ENCODE data around the gene LRRN3. TPM values are rescaled to one million over a fixed set of nuclear protein-coding genes. Genes with fewer than 3 reads are reported as not detected.

Gene LRRN3
- total RNA-seq, 3 donors from 2014 or later: 1.6 to 2.4 (median 1.6) TPM

GRCh38 chr7:111096997-111097396 lies 6.1 kb downstream of the LRRN3 start:
- H3K27me3 ChIP-seq: no peaks in the 10 kb centered on the region

GRCh38 chr7:111098011-111098925 lies 7.3 kb downstream of the LRRN3 start:
- Histone ChIP-seq H3K27ac (no peak overlapping the region), H3K36me3 (no peaks in the 10 kb centered on the region), H3K4me3 (no peak overlapping the region), H3K4me1 (no peaks in the 10 kb centered on the region), H3K9me3 (no peaks in the 10 kb centered on the region), H3K27me3 (no peaks in the 10 kb centered on the region)
- TF ChIP-seq POLR2A (IDR thresholded peaks at IDR 0.05): no peak
- TF ChIP-seq CTCF (IDR thresholded peaks at IDR 0.05): peak in 1 of 3 donors; percentile 18
- no peak for DNase-seq (ENCODE audit: low spot score in 2 of 2)
- intact Hi-C loops (cut with DNase I; ENCODE audit: low total_unique reads): no loop called here

More at GRCh38 chr7:111096997-111097396, 6.1 kb downstream of the LRRN3 start:
- TF ChIP-seq POLR2A (IDR thresholded peaks at IDR 0.05) (no peak), CTCF (IDR thresholded peaks at IDR 0.05) (no peak), POLR2AphosphoS5 (IDR thresholded peaks at IDR 0.05) (no peak)
- H3K4me1 ChIP-seq: no peaks in the 10 kb centered on the region
- DNase-seq (ENCODE audit: low spot score in 2 of 2): no peak
- intact Hi-C loops (cut with DNase I; ENCODE audit: low total_unique reads): no loop called here
- H3K36me3 ChIP-seq: no peaks in the 10 kb centered on the region
- H3K27ac ChIP-seq: no peak overlapping the region
- no peak overlapping the region for H3K4me3 ChIP-seq
- H3K9me3 ChIP-seq: no peaks in the 10 kb centered on the region

GRCh38 chr7:111098926-111099250 lies 8.0 kb downstream of the LRRN3 start:
- no peak for DNase-seq (ENCODE audit: low spot score in 2 of 2)
- TF ChIP-seq POLR2AphosphoS5 (IDR thresholded peaks at IDR 0.05) (no peak), CTCF (IDR thresholded peaks at IDR 0.05) (no peak), POLR2A (IDR thresholded peaks at IDR 0.05) (no peak)
- Histone ChIP-seq H3K27me3 (no peaks in the 10 kb centered on the region), H3K4me1 (no peaks in the 10 kb centered on the region), H3K4me3 (no peak overlapping the region), H3K36me3 (no peaks in the 10 kb centered on the region), H3K9me3 (no peaks in the 10 kb centered on the region), H3K27ac (no peak overlapping the region)
- intact Hi-C loops (cut with DNase I; ENCODE audit: low total_unique reads): no loop called here

GRCh38 chr7:111101856-111102646 lies 11.1 kb downstream of the LRRN3 start:
- TF ChIP-seq CTCF (IDR thresholded peaks at IDR 0.05): no peak
- no peak for TF ChIP-seq POLR2AphosphoS5 (IDR thresholded peaks at IDR 0.05)
- TF ChIP-seq POLR2A (IDR thresholded peaks at IDR 0.05): no peak
- H3K9me3 ChIP-seq: no peaks in the 10 kb centered on the region
- DNase-seq (ENCODE audit: low spot score in 2 of 2): no peak
- intact Hi-C loops (cut with DNase I; ENCODE audit: low total_unique reads): no loop called here
- no peaks in the 10 kb centered on the region for H3K4me1 ChIP-seq
- H3K27me3 ChIP-seq: no peaks in the 10 kb centered on the region
- H3K4me3 ChIP-seq: no peak overlapping the region
- no peak overlapping the region for H3K27ac ChIP-seq
- no peaks in the 10 kb centered on the region for H3K36me3 ChIP-seq

- Histone ChIP-seq H3K9me3 (no peaks in the 10 kb centered on the region), H3K36me3 (no peaks in the 10 kb centered on the region), H3K4me1 (no peaks in the 10 kb centered on the region), H3K27me3 (no peaks in the 10 kb centered on the region), H3K4me3 (no peak overlapping the region), H3K27ac (no peak overlapping the region)
- no peak for TF ChIP-seq POLR2A (IDR thresholded peaks at IDR 0.05)
- TF ChIP-seq POLR2AphosphoS5 (IDR thresholded peaks at IDR 0.05): no peak
- TF ChIP-seq CTCF (IDR thresholded peaks at IDR 0.05): no peak
- intact Hi-C loops (cut with DNase I; ENCODE audit: low total_unique reads): no loop called here
- DNase-seq (ENCODE audit: low spot score in 2 of 2): no peak
Measured at GRCh38 chr7:111103136-111103535, 12.2 kb downstream of the LRRN3 start.
